ENCODE data around the gene ARFGAP1.
"Not testable (repeated sequence)": the region's sequence is repeated elsewhere in the genome, so short reads cannot be mapped to it uniquely, and the experiment has no call there.

ARFGAP1 gene

DNA sequence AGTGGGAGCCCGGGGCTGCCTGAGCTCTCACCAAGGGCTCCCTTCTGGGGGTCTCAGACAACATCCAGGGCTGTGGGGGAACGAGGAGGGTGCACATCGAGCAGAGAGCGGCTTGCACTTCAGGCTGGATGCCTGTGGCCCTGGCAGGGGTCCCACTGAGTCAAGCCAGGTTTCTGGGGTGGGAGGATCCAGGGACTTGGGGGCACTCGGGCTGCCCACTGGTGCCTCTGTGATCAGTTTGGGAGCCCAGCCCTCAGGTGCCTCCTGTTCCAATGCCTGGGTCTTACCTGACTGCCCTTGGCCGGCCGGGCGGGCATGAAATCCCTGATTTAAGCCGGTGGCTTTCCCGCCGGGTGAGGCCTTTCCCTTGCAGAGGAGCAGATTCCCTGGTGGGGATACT is 20.8 kb downstream of the ARFGAP1 start:
- DNase-seq, result no peak

DNA sequence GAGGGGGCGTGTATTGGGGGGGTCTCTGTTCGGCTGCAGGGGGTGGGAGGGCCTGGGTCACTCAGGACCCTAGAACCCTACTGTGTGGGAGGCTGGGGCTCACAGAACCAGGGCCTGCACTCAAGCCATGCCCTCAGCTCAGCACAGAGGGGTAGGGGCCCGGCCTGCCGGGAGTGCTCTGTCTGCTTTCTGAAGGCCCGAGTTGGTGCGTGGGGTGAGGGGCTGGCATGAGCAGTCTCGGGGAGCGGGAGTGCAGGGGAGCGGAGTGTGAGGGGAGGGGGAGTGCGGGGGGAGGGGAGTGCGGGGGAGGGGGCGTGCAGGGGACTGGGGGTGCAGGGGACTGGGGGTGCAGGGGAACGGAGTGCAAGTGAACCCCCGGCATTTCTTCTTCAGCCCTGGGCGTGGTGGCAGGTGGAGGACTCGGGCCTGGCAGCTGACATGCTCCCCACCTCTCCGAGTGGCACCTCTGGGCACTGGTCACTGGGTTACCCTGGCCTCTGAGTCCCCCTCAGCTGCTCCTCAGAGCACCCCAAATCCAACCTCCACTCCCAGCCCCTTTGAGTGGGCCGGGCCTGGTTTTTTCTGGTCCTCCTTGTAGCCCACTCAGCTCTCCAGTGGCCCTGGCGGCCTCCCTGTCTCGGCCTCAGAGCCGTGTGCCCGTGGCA is 21.4 kb downstream of the ARFGAP1 start:
- DNase-seq, result no peak

DNA sequence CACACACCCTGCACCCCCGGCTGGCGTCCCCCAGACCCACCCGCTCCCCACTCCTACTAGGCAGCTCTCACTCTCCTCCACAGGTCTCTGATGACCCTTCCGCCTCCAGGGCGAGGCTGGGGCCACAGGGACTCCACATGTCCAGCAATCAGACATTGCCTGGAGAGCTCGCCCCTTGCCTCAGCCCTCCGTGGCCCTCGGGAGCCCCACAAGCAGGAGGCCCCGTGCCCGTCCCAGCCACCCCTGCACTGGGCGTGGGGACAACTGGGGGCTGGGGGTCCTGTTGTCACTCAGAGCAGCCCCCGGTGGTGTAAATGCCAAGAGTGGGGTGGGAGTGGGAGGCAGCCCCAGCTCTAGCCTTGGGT is 21.9 kb downstream of the ARFGAP1 start:
- DNase-seq, result no peak

DNA sequence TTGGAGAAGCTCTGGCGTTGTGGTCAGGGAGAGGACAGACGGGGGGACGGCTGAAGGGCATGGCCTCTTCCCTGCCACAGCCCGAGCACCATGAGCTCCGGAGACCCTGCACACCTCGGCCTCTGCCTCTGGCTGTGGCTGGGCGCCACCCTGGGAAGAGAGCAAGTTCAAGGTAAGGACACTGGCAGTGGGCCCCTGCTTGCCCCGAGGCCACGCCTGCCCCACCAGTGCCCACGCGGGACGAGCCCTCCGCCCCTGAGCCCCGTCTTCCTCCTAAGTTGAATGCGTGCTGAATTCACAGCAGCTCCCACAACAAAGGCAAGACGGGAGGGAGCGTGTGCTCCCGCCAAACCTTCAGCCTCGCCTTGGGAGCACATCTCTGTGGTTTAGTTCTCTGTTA is 22.4 kb downstream of the ARFGAP1 start:
- no peak for DNase-seq

DNA sequence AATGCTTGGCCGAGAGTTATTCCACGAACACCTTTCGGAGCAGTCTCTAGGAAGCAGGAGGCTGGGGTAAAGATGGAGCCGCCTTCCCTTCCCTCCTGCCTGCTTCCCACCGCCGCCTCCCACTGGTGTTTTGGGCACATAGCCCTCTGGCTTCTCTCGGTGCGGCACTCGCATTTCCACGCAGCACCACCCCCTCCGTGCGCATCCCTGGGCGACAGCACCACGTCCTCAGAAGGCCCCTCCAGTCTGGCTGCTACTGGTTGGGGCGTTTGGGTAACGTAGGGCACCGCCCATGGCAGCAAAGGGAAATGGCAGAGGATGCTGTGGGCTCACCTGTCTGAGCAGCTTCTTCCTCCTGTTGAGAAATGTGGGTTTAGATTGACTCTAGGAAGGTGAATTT is 22.8 kb downstream of the ARFGAP1 start:
- DNase-seq, result no peak

DNA sequence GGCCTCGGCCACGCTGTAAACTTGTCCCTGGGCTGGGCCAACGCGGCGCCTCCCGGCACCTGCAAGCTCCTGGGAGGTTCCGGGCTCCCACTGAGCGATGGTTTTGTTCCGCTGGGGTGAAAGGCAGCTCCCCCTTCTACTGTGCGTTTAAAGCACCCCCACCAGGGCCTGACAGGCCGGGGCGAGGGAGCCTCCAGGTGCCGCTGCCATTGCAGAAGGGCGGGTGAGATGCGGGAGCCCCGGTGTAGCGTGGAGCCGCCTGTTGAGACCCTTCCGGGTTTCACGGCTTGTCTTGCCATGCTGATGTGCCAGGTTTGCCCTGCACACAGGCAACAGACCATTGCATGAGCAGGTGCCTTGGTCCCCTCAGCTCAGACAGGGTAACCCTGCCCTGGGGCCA is 23.2 kb downstream of the ARFGAP1 start:
- DNase-seq, result no peak

DNA sequence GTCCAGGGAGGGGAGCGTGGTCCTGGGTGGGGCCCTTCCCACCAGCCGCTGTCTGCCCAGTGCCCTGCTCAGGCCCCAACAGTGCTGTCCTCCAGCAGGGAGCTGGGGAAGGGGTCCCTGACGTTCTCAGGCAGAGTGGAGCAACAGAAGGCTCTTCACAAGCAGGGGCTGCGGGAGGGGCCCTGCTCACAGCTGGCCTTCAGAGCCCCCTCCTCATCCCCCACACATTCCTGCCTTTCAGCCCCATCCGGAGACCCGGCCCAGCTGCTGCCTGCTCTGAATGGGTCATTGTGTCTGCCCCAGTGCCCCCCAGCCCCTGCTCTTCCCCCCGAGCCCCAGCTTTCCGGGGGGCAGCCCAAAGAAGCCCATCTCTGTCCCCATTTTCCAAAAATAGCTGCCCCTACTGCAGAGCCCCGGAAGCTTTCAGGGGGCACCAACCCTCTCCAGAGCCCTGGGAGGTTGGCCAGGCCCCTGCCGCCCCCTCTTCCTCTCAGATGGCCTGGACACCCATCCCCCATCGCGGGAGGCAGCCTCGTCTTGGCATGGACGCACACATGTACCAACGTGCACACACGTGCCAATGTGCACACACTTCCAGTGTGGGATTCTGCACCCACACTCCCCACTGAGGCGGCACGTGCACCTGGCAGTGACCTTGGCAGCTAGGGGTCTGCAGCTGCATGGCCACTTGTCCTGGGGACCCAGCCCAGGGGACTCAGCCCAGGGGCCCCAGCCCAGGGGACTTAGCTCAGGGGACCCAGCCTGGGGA is 24.1 kb downstream of the ARFGAP1 start:
- DNase-seq, result no peak

DNA sequence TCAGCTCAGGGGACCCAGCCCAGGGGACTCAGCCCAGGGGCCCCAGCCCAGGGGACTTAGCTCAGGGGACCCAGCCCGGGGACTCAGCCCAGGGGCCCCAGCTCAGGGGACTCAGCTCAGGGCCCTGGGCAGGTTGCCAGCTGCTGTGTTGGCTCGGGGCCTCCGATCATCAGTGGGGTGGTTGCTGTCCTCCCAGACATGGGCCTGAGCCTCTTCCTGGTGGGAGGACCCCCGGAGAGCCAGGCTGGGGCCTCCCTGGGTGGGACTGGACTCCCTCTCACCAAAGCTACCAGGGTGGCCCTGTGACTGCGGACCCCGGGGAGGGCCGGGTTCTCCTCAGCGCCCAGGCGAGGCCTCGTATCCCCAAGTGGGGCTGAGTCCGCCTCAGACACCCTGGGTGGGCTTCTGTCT is 24.8 kb downstream of the ARFGAP1 start:
- no peak for DNase-seq

DNA sequence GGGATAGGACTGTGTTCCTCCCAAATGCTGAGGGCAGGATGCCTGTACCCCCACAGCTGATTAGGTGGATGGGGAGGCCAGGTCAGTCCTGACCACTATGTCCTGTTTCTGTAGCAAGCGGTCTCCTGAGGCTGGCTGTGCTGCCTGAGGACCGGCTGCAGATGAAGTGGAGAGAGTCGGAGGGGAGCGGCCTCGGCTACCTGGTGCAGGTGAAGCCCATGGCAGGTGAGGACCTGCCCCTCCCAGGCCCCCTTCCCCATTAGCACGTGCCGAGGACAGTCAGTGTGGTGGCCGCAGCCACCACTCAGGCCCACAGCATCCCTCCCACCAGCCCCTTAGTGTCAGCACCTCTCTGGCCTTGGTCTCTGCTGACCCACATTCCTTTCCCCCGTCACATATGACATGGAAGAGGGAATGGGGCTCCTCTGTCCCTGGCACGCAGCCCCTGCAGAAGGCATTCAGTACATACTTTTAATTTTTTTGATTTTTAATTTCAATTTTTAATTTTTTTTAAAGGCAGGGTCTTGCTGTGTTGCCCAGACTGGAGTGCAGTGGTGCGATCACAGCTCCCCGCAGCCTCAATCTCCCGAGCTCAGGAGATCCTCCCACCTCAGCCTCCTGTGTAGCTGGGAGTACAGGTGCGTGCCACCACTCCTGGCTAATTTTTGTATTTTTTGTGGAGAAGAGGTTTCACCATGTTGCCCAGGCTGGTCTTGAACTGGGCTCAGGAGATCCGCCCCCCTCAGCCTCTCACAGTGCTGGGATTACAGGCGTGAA is 25.4 kb downstream of the ARFGAP1 start:
- no peak for DNase-seq

DNA sequence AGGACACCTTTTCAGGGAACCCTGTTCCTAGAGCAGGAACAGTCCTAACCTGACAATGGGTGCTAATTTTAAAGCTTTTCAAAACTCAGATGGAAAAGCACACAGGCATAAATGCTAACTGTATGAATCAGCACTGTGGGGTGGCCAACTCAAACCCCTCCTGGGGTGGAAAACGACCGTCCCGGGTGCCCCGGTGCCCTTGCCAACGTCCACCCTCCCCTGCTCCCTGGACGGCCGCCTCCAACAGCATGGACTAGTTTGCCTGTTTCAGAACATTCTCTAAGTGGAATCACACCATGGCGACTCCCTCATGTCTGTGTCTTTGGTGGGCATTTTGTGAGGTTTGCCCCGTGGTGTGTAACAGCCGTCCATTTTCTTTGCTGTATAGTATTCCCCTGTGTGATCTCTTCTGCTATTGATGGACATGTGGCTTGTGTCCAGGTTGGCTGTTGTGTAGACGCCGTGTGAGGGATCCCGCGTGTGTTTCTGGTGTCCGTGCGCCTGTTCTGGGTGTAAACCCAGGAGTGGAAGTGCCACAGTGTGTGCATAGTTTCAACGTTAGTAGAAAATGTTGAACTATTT is 26.2 kb downstream of the ARFGAP1 start:
- DNase-seq, result no peak

DNA sequence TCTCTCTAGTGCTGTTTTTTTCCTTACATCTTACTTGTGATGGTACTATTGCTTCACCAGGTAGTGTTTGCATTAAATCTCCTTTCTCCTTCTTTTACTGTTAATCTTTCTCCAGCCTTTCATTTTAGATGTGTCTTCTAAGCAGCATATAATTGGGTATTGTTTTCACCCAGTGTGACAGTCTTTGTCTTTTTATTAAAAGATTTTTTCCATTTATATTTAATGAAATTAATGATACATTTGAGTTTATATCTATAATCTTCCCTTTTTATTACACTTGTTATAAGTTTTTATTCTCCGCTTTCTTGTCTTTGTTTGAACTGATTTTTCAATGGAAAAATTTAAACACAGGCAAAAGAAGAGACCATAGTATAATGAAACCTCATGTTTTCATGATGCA is 29.1 kb downstream of the ARFGAP1 start:
- DNase-seq, result no peak

DNA sequence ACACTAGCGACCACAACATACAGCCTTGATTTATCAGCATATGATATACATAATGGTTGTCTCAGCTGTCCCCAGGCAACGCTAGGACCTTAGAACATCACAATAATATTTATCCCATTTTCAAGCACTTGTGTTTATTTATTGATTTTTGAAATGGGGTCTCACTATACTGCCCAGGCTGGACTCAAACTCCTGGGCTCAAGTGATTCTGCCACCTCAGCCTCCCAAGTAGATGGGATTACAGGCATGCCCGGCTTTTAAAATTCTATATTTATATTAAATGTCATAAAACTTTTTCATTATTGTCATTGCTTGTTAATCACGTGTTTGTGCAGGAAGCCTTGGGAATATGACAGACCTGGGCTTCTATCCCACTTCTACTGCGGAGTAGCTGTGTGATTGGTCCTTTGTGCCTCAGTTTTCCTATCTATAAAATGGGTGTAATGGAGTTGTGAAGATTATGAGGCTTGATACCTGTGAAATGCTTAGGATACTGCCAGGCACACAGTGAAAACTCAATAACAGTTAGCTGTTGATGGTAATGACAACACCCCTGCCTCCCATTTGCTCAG is 30.6 kb downstream of the ARFGAP1 start:
- no peak for DNase-seq

DNA sequence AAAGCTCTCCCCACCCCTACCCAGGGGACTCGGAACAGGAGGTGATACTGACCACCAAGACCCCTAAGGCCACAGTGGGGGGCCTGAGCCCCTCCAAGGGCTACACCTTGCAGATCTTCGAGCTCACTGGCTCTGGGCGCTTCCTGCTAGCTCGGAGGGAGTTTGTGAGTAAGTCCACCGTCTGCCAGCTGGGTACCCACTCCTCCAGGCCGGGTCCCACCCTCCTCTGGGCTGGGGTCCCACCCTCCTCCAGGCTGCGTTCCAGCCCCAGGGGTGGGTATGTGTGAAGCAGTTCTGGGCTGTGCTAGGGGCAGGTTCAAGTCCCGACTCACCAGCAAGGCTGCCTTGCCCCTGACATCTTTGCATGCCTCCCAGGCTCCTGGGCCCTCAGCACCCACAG is 32.8 kb downstream of the ARFGAP1 start:
- DNase-seq, result no peak

DNA sequence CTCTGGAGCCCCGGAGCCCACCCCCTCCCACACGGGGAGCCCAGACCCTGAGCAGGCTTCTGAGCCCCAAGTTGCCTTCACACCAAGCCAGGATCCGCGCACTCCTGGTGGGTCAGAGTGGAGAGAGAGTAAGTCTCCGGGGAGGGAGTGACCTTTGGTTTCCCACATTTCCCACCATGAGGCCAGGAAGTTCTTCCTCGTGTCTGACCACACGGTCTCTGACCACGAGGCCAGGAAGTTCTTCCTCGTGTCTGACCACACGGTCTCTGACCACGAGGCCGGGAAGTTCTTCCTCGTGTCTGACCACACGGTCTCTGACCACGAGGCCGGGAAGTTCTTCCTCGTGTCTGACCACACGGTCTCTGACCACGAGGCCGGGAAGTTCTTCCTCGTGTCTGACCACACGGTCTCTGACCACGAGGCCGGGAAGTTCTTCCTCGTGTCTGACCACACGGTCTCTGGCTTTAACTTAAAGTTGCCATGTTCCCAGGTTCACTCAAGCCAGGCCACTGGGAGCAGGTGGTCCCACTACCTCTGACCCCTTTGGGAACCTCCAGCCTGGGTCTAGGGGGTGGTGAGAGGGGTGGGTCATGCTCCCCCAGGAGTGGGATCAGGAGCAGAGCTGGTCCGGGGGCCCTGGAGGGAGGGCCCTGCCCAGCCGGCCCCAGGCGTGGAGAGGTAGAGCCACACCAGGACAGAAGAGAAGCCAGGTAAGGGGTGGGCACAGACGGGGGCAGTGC is 33.5 kb downstream of the ARFGAP1 start:
- DNase-seq, result not testable (repeated sequence)

DNA sequence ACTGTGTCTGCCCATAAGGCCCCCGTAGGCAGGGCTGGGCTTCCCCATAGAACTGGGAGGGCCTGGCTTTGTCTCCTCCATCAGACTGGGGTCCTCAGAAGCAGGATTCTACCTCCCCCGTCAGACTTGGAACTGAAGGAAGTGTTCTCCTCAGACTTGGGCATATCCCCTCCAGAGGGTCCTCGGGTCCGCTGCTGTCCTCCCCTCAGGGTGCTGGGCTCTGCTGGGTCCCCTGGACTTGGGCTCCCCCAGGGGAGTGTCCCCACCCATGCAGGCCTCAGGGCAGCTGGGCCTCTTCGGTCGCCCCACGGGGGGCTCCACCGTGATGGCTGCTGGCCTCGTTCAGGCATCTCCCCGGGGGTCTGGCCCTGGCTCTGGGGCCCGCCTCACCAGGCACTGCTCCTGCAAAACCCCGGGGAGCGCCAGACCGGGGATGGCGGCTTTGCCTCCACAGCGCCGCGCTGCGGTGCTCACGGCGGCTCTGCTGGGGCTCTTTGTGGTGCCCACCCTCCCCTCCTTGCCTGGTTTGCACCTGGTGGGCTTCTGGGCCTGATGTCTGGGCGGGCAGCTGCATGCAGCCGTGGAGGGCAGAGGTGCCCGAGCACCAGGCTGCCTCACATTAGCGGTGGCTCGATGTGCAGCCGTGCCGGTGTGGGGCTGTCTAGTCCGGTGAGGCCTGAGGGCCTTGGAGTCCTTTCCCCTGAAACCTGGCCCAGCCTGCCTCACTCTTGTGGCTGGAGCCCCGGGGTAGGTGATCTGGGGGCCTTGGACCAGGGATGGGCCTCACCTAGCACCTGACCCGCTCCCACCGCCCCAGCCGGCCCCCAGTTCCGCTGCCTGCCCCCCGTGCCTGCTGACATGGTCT is 34.3 kb downstream of the ARFGAP1 start:
- no peak for DNase-seq

DNA sequence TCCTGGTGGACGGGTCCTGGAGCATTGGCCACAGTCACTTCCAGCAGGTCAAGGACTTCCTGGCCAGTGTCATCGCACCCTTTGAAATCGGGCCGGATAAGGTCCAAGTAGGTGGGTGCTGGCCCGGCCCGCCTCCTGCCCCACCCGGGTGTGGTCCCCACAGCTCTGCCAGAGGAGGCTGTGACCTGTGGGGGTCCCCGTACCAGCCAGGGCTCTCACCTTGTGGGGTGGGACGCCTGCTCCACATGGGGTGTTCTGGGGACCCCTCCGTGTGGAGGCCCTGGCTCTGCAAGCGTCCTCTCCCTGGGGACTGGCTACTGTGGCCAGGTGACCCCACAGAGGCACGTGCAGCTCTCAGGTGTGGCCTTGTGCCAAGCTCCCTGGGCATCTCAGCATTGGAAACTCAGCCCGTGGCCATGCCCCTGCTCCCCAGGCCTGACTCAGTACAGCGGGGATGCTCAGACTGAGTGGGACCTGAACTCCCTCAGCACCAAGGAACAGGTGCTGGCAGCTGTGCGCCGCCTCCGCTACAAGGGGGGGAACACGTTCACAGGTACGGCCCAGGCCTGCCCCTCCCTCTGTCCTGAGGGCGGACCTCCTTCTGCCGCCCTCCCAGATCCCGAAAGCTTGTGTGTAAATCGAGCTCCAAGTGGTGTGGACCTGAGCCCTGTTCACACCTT is 35.1 kb downstream of the ARFGAP1 start:
- DNase-seq, result no peak

DNA sequence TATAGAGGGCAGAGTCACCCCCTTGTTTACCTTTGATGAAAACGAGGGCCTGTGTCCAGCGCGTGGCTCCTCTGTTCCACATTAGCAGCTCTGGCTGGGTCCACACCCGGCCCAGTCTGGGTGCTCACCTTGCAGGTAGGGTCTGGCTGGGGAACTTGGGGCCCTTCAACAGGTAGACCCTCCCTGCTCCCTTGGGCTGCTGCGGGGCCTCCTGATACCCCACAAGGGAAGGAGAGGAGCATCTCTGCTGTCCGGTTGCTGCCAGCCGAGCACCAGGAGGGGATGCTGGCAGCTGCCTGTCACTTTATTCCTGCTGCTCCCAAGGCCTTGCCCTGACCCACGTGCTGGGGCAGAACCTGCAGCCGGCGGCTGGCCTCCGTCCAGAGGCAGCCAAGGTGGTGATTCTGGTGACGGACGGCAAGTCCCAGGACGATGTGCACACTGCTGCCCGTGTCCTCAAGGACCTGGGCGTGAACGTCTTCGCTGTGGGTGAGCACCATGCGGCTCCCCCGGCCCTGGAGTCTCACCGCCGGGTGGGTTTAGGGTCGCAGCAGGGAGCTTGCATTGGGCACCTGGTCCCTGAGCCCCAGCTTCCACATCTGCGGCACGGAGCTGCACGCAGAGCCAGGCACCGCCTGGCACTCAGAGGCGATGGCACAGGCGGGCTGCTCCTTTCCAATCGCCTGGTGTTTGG is 35.8 kb downstream of the ARFGAP1 start:
- DNase-seq, result no peak

DNA sequence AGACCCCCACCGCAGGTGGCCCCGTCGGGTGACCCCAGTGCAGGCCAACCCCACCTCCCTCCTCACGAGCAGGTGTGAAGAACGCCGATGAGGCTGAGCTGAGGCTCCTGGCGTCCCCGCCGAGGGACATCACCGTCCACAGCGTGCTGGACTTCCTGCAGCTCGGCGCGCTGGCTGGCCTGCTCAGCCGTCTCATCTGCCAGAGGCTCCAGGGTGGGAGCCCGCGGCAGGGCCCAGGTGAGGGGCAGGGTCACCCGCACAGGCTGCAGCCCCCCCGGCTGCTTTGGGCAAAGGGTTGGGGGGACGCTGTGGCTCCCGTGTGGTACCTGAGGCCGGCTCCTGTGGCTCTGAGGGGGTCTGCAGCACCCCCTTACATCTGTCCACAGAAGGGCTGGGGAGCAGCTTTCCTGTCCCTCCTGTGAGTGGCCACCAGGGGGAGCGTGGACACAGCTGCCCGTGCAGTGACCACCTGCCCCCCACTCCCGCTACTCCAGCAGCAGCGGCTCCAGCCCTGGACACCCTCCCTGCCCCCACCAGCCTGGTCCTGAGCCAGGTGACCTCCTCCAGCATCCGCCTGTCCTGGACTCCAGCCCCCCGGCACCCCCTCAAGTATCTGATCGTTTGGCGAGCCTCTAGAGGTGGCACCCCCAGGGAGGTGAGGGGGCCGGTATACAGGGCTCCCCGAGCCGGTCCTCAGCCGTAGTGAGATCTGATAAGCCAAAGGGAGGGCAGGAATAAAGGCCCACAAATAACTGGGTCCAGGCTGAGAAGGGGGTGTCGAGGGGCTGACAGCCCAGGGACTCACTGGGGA is 36.9 kb downstream of the ARFGAP1 start:
- DNase-seq, result no peak

DNA sequence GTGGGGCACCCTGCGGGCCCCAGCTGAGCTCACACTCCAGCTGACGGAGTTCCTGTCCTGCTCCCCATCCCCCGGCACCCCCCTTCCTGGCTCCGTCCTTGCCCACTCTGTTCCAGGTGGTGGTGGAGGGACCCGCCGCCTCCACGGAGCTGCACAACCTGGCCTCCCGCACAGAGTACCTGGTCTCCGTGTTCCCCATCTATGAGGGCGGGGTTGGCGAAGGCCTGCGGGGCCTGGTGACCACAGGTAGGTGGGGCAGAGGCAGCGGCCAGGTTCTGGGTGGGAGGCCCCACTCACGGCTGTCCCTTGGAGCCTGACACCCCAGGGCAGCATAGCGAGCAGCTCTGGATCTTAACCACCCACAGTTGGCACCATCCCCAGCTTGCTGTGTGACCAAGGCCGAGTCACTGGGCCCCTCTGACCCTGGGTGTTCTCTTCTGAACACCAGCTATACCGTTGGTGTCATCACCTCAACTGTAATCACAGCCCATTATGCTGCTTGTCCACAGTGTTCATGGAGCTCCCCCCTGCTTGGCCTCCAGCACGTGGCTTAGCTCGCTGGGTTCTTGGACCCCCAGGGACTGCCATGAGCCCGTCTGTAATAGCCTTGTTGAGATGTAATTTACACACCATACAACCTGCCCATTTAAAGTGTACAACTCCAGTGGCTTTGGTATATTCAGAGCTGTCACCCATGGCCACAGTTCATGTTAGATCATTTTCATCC is 37.8 kb downstream of the ARFGAP1 start:
- no peak for DNase-seq
